ENCODE data around the gene SLC6A18. TPM values are rescaled to one million over a fixed set of nuclear protein-coding genes. Genes with fewer than 3 reads are reported as not detected.

The SLC6A18 gene
- polyA plus RNA-seq (2013, experiment 1 of 2; ENCODE audit: insufficient read length): not detected
- polyA plus RNA-seq (2013, experiment 2 of 2; ENCODE audit: insufficient read length): not detected

GRCh38 chr5:1225081-1225480, at the start of gene SLC6A18:
Gene SLC6A18, plus strand, starts transcription at chr5:1225381. Its CDS starts 97 bp downstream, at chr5:1225478.
- DNase-seq: no peak

- no peak for DNase-seq
Measured at GRCh38 chr5:1175801-1176472, 49.2 kb upstream of the SLC6A18 start.

GRCh38 chr5:1176473-1177391, 48.4 kb upstream of the SLC6A18 start:
- no peak for DNase-seq

- DNase-seq: no peak
Measured at GRCh38 chr5:1177826-1178528, 47.2 kb upstream of the SLC6A18 start.

GRCh38 chr5:1178529-1179382, 46.4 kb upstream of the SLC6A18 start:
- no peak for DNase-seq

GRCh38 chr5:1179383-1179715, 45.8 kb upstream of the SLC6A18 start:
- DNase-seq: no peak

- DNase-seq: no peak
Measured at GRCh38 chr5:1180096-1180495, 45.1 kb upstream of the SLC6A18 start.

- no peak for DNase-seq
Measured at GRCh38 chr5:1180841-1181271, 44.3 kb upstream of the SLC6A18 start.

- DNase-seq: no peak
Measured at GRCh38 chr5:1181451-1182359, 43.5 kb upstream of the SLC6A18 start.

GRCh38 chr5:1182360-1182632, 42.9 kb upstream of the SLC6A18 start:
- DNase-seq: no peak

GRCh38 chr5:1182633-1183423, 42.4 kb upstream of the SLC6A18 start:
- no peak for DNase-seq

GRCh38 chr5:1183424-1184162, 41.6 kb upstream of the SLC6A18 start:
- no peak for DNase-seq

GRCh38 chr5:1184163-1184470, 41.1 kb upstream of the SLC6A18 start:
- no peak for DNase-seq

- DNase-seq: no peak
Measured at GRCh38 chr5:1184481-1184880, 40.7 kb upstream of the SLC6A18 start.

GRCh38 chr5:1185038-1185627, 40.0 kb upstream of the SLC6A18 start:
- DNase-seq: no peak

- no peak for DNase-seq
Measured at GRCh38 chr5:1185629-1186350, 39.4 kb upstream of the SLC6A18 start.

GRCh38 chr5:1186351-1187233, 38.6 kb upstream of the SLC6A18 start:
- DNase-seq: no peak
